NCI-H1417 treated with DMSO at 0.1 percent for 48 hours (cell line): Measurements from ENCODE around the gene PYROXD2.

Experiments used
- DNase-seq: peaks from one replicate; lab custom pipeline; 2025; lab: John Stamatoyannopoulos, UW

The PYROXD2 gene

DNA sequence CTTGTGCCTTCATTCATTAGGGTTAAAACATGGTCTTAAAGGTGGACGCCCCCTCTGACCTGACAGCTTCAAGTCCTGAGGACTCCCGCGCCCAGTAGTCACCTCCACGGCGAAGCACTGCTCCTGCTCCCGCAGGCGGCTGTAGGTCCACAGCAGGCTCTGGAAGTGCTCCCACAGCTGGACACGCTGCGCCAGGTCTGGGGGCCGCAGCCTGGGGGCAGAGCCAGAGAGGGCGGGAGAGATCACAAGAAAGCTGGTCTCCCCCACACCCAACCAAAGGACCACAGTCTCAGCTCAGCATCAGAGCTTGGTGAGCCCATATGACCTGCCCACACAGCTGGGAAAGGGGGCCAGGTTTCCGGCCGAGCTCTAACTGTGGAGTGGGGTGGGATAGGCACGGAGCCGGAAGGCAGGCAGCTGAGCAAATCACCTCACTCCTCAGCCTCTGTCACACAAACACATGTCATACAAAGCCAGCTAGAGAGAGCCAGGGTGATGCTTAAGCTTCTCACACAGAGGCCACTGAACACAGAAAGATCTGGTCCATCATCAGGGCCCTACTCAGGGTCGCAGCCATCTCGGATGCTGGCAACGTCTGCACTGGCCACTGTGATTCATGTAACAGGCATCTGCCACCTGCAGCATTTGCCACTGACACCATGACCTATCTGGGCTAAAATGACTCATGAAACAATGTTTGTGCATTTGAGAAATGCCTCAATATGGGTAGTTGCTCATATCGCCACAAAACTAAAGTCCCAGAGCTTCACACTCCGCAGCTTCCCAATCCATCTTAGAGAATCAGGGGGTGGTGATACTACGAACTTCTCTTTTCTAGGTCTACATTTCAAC lies 19.1 kb upstream of the PYROXD2 start:
- DNase-seq = no peak

DNA sequence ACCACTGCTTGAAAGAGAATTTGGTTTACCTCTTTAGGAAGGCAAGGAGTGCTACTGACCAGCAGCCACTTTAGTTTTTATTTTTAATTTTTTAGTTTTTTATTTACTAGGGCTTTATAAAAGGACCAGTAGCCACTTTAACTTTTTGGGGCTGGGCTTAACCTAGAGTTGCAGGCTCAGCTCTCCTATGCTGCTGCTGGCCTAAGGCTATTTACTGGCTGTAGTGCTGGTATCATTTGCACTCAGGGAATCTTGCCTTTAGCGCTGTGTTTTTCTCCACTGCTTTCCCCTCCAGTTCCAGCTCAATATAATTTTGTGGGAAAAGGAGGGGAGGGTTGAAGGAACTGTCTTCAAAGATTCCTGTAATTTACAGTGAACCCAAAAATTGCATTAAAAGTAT lies 18.4 kb upstream of the PYROXD2 start:
- DNase-seq = no peak

GRCh38 chr10:98432330-98432729 lies 17.3 kb upstream of the PYROXD2 start:
- DNase-seq = no peak

DNA sequence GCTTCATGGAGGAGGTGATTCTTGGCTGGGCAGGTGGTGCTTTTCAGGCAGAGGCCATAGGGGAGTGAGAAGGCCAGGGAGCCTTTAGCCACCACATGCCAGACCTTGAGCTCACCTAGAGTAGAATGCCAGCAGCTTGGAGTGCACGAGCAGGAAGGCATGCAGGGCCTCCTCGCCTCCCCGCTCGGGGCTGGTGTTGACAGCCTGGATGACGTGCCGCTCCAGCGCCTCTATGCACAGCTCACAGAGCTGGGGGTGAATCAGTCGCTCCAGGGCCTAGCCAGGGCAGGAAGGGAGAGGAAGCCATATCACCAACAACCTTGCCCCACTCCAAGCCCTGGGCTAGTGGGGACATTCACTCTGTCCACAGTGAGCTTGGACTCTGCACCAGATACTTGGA lies 16.0 kb upstream of the PYROXD2 start:
- DNase-seq = no peak

DNA sequence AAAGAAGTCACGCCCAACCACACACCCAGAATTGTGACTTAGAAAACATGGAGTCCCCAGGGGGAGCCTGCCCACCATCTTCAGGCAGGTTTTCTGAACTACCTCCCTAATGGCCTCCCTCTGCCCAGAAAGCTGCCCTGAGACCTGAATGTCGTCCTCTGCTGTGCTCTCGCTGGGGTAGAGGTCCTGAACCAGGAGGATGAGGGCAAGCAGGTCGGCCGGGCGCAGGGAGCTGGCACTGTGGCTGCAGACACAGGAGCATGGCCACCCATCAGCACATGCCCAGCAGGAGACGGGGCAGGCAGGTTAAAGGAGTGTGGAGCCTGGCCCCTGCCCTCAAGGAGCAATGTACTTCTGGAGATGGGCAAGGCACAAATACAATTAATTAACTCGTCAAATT lies 15.4 kb upstream of the PYROXD2 start:
- no peak for DNase-seq

- DNase-seq = no peak
These were observed 14.5 kb upstream of the PYROXD2 start for GRCh38 chr10:98429320-98430072.

GRCh38 chr10:98427011-98427515 lies 12.1 kb upstream of the PYROXD2 start:
- no peak for DNase-seq

- DNase-seq = no peak
These were observed 10.8 kb upstream of the PYROXD2 start for GRCh38 chr10:98425511-98426352.

GRCh38 chr10:98424295-98425254 lies 9.6 kb upstream of the PYROXD2 start:
- DNase-seq = no peak

DNA sequence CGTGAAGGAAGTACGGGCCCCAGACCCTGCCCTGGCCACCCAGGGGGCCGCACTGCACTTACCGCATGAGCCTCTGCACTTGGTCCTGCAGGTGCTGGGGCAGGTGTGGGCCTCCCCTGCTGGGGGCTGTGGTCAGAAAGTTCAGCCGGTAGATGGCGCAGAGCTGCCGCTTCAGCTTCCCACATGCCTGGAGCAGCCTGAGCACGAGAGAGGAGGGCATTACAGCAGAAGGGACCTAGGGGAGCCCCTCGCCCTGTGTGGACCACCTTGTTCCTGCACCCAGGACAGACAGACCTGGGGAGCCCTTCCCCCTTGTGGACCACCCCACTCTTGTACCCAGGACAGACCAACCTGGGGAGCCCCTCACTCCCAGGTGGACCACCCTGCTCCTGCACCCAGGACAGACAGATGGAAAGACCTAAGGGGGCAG lies 8.7 kb upstream of the PYROXD2 start:
- no peak for DNase-seq

GRCh38 chr10:98422182-98422581 lies 7.2 kb upstream of the PYROXD2 start:
- no peak for DNase-seq

GRCh38 chr10:98420786-98421185 lies 5.8 kb upstream of the PYROXD2 start:
- no peak for DNase-seq

DNA sequence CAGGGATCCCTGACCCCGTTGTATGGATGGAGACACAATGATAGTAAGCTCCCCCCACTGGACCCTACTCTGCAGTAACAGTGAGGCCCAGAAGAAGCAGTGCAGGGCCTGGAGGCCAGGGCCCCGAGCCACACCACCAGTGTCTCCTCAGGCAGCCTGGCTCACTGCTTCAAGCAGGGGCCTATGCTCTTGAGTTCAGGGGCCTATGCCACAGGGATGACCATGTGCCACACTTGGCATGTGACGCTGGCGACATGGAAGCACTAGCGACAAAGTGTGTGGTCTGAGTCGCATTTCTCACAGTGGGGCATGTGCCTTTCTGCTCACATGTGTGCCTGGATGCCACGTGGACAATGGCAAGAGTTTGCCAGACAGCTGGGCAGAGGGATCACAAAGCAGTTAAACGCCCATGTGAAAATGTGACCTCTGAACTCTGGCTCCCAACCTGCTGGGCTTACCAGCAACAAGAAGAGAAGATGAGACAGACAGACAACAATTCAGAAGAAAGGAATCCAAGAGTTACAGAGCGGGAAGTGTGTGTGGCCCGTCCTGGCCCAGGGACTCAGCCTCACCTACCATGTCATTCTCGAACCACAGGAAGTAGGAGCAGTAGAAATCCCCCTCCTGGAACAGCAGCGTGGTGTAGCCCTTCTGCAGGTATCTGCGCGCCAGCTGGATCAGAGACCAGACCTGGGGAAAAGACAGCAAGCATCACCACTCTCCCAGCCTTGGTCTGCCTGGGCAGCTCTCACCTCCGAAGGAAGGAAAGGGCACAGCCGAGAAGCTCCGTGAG lies 4.7 kb upstream of the PYROXD2 start:
- DNase-seq = no peak

DNA sequence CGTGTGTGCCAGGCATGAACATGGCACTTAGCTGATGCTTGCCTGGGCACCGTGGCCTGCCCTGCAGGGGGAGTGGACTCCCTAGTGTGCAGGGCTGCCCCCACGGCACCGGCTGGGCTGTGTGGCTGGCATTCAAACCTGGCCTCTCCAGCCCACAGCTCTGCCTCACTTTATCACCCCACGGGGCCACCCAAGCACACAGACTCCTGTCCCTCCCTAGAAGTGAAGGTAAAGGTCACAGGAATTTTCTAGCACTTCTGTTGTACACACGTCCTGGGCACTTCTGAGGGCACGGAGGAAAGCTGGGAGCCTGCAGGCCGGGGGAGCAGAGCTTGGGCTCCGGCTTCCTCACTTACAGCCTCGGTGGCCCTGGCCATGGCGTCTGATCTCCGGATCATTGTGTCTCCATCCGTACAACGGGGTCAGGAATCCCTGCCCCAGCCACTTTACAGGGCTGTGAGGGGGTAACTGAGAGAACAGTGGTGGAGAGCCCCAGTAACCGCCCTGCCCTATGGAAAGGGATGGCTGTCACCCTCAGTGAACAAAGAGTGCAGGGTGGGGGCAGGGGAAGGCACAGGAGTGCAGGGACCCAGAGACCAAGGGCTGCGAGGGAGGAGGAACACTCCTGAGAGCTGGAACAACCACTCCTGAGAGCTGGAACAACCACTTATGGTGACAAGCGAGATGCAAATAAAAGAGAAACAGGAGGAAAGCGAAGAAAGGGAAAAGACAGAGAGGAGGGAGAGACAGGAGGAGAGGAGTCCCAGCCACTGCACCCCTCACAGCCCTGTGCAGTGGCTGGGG lies 3.9 kb upstream of the PYROXD2 start:
- no peak for DNase-seq

DNA sequence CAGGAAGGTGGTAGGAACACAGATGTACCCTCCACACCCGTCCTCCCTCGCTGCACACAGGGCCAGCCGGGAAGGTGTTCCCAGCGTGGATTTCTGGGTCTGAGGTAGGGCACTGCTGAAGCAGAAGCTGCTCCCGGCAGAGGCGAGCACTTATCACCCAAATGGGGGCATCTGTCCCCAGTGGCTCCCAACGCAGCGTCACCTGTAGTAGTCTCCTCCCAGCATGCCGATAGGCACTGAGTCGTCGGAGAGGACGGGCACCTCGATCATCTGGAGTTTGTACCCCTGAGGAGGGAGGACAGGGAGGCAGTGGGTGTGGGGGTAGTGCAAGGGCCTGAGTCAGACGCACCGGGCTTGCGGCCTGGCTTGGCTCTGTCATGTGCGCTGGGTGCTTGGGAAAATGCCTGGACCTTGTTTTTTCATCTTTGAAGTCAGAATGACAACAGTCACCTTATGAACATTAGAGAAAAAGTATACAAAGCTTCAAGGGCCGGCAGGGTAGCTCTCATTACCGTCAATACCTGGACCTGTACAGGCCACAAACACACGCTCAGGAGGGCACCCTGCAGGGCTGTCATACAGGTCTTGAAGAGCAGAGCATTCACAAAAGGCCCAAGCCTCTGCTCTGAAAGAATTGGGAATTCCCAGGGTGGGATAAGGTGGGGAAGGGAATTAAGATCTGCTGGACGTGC lies 3.1 kb upstream of the PYROXD2 start:
- DNase-seq = no peak

DNA sequence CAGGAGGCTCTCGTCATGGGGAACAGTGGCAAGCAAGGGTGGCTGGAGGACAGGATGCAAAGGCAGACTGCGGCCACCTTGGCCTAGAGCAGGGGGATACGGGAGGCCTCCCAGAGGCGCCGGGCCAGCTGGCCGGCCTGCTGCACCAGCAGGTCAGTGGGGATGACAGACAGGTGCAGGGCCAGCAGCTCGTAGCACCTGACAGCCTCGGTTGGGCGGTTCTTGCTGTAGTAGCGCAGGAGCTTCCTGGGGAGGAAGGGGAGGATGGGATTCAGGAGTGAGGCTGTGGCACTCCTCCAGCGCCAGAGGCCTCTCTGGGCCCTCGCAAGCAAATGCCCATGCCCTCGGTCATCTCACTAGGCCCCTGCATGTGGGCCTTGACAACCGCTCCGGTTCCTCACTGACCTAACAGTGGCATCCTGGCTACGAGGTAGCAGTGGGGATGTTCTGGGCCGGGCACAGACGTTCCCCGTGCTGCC lies 2.5 kb upstream of the PYROXD2 start:
- DNase-seq = no peak

GRCh38 chr10:98416606-98417388 lies 1.8 kb upstream of the PYROXD2 start:
- no peak for DNase-seq

DNA sequence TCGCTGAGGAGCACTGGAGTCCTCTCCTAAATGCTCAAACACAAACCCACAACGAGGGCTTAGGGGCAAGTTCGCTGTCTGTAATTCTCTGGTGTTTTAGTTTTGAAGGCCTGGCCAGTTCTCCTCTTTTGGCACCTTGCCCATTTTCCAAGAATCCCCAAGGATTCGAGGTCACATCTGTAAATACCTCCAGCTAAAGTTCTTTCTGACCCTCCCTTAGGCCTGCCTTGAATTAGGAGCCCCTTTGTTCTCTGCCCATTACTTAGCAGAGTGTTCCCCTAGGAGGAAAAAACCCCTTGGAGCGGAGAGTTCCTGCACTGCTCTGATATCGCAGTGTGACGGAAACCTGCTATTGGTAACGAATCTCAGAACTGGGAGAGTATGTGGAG lies 743 bp upstream of the PYROXD2 start:
- DNase-seq = no peak
